LHCN-M2 (cell line): ENCODE measurements around the gene GRAMD1B. TPM values are rescaled to one million over a fixed set of nuclear protein-coding genes. Genes with fewer than 3 reads are reported as not detected.
"Not testable (repeated sequence)": the region's sequence is repeated elsewhere in the genome, so short reads cannot be mapped to it uniquely, and the experiment has no call there.

Experiments
- DNase-seq: peaks from one replicate; pipeline ENCODE4 v3.0.0-alpha.2; 2012; ENCODE audit warnings: low read depth
- total RNA-seq: library from RNA; depleted of rRNA; stranded (reverse); fragments of >200 nt; gene quantifications from 2 replicates; pipeline ENCODE4 v1.2.3, GENCODE V29; 2014

The GRAMD1B gene
- total RNA-seq, 1 experiment from 2014 or later = 4.2 TPM

DNA sequence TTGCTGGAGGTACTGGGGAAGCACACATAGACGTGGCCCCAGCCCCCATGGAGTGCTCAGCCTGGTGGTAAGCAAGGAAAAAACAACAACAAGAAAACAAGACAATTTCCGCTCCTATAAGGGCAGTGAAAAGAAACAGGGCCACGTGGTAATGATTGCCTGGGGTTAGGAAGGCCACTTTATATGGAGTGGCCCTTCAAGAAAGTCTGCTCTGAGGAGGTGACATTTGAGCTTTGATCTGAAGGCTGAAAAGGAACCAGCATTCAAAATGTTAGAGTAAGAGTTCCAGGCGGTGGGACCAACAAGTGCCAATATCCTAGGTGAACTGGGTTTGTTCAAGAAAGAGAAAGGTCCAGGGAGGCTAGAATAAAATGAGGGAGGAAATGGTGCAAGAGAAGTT, 136.8 kb downstream of the GRAMD1B start:
- no peak for DNase-seq

DNA sequence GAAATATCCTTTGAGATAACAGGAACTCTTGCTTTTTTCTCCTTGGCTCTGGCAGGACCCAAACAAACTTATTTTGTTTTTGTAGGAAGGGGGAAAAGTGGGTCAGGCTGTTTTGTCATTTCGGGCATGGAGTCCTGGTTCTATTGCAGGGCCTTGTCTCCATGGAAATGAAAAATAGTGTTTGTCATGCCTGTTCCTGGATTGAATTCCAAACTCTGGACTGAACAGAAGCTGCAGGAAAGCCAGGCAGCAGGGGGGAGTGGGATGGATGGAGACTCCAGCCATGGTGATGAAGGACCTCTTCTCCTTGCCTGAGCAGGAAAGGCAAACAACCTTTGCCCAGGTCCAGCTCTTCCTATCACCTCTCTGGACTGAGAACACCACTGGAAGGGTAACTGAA, 137.4 kb downstream of the GRAMD1B start:
- DNase-seq = no peak

DNA sequence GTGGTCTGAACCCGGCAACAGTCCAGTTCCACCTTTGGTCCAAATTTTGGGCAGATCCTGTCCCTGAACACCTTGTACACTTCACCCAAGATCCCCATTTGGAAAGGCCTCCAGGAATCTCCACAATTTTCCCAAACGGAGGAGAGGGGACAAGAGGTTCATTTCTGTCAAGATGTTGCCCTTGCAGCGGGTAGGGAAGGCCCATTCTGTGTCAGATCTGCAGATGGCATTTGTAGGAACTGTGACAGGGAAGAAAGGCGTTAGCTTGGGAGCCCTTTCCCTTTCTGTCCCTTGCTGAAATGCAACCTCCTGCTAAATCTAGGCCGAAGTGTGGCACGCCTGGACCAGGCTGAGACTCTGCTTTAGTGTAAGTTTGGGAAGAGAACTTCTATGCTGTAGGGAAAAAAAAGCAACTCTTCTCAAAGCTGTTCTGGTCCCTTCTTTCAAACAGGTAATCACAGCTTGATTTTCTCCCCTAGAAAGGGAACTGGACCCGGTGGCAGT, 138.3 kb downstream of the GRAMD1B start:
- no peak for DNase-seq

DNA sequence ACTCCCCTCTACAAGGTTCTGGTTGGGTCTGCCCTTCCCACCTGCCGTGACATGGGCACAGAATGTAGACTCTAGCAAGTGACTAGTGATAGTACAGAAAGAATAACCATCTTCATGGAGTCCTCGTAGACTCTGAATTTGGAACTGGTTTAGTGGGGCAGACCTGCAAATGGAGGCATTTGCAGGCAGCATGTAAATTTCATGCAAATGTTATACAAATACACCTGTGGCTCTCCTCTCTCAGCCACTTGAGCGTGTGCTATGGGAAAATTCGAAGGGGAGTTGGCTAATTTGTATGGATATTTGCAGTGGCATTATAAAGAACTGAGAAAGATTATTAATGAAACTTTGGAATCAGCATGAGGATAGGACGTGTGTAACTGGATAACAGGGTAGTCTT, 139.3 kb downstream of the GRAMD1B start:
- DNase-seq = no peak

DNA sequence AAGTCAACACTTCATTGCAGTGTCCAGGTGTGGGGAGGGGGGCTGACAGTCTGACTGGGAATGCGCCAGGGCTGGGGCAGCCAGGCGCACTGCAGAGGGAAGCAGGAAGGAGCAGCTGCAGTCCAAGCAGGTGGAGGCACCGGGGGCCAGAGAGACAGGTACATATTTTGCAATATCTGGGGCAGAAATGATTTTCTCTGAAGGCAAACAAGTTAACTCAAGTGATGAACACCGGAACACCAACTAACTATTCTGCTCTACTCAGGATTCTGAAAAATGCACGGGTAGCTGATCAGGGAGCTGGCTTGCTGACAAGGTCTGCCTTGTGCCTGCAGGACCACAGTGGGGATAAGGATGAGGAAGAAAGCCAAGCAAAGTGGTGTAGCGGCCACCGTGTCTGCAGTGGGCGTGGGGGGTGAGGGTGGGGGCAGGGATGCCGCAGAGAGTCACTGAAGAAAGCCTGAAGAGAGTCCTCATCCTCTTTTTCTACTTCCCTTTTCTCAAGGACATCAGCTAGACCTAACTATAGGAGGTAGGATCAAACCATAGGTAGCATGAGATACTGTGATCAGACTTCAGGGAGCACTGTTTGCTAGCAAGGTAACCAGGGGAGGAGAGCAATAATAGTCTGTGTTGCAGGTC, 141.0 kb downstream of the GRAMD1B start:
- no peak for DNase-seq

DNA sequence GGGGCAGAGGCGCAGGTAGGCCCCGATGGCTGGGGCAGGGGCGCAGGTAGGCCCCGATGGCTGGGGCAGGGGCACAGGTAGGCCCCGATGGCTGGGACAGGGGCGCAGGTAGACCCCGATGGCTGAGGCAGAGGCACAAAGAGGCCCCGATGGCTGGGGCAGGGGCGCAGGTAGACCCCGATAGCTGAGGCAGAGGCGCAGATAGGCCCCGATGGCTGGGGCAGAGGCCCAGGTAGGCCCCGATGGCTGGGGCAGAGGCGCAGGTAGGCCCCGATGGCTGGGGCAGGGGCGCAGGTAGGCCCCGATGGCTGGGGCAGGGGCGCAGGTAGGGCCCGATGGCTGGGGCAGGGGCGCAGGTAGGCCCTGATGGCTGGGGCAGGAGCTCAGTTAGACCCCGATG, 142.7 kb downstream of the GRAMD1B start:
- not testable (repeated sequence) for DNase-seq

DNA sequence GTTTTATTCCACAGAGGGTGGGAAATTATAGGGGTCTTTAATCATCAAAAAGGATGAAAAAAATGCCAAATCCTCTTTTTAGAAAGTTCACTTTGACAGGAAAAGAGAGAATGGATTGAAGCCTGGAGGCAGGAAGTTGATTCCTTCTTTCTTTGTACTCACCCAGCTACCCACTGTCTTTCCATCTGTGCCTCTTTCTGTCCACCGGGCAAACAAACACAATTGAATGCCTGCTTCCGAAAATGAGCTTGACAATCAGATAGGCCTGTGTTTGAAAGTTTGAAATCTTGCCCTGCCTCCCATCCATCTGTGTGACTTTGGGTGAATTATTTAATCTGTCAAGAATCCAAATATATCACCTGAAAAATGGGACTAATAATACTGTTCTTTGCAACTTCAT, 143.2 kb downstream of the GRAMD1B start:
- no peak for DNase-seq

DNA sequence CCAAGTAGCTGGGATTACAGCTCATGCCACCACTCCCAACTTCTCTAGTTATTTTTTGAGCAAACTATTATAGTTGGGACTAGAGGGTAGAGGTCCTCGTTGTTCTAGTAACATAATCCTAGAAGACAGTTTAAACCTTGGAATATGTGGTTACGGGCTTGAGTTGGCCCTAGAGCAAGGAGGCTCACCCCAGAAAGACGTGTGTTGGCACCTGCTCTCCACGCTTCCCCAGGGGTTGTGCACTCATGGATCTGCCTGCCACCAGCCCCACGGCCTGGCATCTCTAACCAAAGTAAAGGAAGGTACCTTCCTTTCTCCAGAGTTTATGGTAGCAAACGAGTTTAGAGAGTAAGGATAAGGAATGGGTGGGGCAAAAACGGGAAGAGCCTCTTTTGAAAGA, 145.4 kb downstream of the GRAMD1B start:
- DNase-seq = no peak

DNA sequence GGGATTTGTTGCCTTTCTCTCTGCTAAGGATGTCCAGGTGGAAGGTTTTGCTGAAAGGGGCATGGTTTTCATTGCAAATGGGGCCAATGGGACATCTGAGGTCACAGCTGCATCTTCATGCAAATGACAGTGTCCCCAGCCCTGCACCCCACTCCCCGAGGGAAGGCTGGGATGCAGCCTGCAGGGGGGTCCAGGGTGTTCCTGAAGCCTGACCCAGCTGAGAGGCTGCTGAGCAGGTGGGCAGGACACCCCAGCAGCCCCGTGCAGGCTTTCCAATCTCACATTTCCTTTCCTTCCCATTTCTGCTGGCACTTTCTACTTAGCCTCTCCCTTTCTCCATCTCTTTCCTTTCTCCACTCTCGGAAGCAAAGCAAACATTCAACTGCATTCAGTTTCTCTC, 146.0 kb downstream of the GRAMD1B start:
- DNase-seq = no peak

DNA sequence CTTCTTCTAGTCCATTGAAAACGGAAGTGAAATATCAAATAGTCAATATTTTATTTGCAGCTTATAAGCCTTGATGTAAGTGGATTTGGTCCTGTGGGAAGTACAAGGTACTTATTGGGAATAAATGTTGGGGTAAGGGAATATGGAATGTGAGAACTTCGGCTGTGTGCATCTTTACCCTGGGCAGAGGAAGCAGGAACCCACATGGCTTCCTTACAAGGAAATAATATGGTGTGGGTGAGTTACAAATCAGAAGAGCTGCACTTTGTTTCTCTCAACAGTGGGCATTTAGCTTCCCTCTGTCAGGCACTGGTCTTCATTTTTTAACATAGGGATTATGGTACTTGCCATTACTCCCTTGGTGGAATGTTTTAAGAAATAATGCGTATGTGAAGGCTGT, 146.4 kb downstream of the GRAMD1B start:
- no peak for DNase-seq

DNA sequence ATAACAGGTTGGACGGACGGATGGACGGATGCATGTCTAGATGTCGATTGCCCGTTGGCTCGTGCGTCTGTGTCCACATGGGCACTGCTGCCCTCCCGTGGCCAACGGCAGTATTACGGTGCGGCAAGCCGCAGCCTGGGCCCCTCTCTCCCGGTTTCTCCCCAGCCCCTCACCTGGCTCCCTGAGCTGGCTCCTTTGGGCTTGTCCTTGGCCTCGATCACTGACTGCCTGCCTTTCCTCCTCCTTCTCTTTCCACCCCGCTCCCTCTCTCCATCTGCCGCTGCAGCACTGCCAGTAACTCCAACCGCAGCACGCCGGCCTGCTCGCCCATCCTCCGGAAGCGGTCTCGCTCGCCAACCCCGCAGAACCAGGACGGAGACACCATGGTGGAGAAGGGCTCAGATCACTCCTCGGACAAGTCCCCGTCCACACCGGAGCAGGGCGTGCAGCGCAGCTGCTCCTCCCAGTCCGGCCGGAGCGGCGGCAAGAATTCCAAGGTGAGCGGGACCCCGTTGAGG, 147.1 kb downstream of the GRAMD1B start:
- no peak for DNase-seq

DNA sequence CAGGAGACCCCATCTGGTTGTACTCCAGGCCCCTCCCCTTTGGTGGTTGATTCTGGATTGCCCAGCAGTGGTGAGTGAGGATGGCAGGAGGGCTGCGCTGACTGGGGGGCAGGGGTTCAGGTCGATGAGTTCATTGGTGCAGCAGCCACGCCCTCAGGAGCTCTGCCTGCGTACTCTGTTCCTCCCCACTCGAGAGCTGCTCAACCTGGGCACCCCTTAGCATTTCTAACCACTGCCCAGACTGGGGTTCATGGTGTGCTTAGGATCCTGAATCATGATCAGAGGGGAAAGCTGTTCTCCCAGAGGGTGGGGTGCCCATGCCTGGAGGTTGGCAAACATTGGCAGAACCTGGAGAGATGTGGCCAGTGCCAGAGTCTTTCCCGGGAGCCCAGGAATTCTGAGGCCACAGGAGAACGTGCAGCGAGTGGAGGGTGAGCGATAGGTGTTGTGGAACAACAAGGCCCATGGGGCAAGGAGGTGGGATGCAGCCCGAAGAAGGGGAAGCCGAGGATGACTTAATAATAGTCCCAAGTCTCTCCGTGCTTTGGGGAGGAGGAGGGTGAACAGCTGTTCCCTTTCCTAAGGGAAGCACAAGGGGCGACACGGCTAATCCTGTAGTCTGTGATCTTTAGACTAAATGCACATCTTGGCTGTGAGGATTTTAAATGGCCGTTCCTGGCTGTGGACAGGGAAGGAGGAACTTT, 148.9 kb downstream of the GRAMD1B start:
- DNase-seq = no peak

DNA sequence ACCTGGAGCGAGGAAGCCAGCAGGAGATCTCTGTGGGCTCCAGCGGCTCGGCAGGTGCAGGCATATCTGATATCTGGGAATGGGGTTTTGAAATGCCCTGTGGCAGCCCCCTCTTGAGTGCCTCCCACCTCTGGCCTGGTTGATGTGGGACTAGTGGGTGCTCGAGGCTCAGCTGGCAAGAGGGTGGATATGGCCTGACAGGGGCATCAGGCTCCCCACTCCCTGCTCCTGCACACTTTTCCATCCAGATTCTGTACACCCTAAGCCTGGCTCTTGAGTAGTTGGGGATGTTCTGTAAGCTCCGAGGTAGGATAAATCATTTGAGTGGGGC, 149.4 kb downstream of the GRAMD1B start:
- DNase-seq = no peak

DNA sequence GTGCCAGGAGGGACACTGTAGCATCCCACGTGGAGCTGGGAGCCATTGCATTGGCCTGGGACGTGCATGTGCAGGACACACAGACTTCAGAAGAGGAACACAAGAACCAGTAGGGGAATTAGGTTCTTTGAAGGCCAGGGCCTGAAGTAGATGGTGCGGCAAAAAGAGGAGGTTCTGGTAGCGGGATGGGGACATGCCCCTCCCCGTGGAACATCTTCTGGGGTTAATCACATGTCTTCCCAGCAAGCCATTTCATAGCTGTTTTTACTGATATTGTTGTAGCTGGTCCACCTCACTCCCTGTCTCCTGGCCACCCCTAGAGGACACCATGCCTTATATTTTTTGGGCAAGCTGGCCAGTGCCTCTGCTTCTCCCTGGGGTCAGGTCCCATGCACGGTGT, 150.1 kb downstream of the GRAMD1B start:
- no peak for DNase-seq

DNA sequence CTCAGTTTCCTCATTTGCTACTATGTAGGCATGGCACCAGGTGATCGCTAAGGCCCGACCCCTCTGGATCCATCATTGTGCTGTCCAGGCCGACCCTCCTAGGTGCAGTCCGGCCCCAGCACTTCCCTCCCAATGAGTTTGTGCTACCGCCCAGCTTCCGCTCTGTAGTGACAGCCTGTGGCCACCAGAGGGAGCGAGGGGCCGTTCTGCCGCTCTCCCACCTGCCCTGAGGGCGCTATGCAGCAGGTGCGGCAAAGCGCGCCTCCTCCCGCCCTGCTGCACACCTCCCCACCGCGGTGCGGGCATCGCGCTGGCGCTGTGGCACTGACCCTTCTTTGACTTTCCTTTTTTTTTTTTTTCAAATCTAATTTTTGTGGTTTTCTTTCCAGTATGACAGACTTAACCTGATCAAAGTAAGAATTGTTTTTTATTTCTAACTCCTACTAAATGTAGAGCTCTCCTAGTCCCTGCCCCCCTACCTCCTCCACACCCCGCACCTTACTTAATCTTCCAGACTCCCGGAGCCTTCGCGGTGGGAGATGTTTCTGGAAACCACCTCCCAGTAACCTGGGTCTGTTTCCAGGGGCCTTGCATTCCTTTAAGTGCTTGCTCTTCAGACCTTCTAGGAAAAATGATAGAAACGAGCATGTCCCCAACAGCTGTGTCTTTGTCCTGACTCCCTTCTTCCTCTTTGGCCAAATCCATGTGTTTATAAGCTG, 150.6 kb downstream of the GRAMD1B start:
- DNase-seq = no peak

DNA sequence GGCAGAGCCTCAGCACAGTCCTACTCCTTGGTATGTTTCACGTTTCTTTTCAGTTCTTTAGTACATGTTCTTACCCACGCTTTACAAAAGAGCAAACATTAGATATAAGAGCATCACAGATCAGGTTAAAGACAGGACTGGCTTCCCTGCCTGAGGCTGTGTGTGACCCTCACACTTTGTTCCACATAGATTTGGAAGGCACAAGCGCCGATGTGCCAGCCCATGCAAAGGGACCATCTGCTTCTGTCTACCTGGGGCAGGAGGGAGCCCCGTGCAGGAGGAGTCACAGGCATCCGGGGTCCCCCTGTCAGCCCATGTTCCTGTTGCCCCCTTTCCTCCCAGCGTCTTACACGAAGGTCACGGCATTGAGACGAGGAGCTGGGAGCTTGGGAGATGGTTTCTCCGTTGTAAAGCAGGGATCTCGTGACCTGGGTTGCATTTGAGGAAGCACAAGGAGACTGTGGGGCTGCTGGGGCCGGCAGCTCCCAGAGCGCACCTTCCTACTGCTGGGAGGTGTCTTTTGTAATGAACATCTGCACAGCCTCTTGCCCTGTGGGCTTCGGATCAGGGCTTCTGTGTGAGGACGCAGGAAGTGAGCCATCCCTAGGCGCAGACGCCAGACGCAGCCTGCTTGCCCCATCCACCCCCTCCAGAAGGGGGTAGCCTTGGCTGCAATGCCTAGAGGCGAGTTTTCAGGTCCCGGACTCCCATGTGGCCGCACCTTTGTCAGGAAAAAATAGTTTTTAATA, 151.8 kb downstream of the GRAMD1B start:
- no peak for DNase-seq

DNA sequence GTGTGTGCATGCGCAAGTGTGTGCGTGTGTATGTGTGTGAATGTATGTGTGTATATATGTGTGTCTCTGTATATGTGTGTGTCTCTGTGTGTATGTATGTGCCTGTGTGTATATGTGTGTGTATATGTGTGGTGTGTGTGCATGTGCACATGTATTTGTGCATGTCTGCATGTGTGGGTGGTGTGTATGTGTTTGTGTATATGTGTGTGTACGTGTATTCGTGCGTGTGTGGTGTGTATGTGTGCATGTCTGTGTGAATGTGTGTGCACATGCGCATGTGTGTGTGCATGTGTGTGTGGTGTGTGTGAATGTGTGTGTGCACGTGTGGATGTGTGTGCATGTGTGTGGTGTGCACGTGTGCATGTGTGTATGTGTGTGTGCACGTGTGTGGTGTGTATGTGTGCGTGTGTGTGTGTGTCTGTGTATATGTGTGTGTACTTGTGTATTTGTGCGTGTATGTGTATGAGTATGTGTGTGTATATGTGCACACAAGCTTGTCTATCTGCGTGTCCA, 153.0 kb downstream of the GRAMD1B start:
- DNase-seq = no peak

DNA sequence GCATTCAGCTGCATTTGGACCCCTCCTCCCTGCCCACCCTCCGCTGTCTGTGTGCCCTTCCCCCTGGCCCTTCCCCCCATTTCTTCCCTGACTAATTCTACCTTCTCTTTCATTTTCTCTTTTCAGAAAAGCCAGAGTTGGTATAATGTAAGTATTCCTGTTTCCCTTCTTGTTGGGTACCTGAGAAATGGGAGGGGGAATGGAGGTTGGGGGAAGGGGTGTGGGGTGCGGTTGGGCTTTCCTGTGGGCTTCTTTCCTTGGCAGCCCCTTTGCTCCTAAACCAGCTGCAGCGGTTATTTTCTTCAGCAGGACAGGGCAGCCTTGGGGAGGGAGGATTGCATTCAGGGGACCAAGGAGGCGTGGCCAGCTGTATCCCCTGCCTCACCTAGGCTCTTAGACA, 154.1 kb downstream of the GRAMD1B start:
- no peak for DNase-seq

DNA sequence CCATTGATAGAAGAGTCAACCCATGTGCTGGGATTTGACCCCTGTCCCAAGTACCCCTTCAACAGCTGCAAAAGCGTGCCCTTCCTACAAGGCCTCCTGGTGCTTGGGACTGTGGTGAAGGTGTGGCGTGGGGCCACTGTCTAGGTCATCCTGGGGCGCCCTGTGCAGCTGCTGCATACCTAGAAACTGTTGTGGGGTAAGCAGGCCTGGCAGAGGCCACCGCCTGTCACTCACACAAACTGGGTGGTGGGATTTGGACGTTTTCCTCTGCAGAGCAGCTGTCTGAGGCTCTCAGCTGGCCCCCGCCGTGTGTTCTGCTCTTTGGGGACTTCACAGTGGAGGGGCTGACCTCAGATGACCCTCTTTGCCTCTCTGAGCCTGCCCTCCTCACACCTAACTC, 154.7 kb downstream of the GRAMD1B start:
- DNase-seq = no peak

DNA sequence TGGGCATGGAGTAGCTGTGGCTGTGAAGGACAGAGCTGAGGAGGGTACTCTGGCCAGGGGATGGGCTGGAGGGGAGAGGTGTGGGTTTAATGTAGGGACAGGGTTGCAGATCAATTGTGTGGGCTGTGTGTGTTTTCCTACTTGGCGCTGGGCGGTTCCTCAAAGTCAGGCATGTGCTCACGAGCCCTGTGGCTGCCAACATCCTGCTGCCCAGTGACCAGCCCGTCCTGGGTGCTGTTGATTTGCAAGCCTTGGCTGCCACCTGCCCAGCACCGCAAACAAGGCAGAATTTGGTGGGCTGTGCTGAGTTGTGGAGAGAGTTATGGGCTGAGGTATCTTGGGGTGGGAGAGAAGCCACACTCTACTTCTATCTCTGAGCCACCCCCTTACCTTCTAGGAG, 155.1 kb downstream of the GRAMD1B start:
- DNase-seq = no peak

DNA sequence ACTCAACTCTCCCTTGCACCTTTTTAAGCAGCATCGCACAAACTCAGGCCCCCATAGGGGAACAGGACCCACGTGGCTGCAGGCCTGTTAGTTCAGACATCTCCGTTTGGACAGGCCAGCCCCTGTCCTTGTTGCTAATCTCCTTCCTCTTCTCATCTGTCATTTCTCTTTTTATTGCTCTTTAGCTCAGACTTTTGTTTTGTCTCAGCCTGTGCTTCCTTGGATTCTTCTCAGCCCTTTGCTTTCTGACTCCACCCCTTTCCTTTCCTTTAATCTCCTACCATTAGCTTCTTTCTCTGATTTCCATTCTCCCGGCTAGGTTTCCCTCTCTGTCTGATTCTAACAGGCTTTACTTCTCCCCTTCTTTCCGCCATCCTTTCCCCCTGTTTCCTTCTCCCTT, 155.6 kb downstream of the GRAMD1B start:
- DNase-seq = no peak

DNA sequence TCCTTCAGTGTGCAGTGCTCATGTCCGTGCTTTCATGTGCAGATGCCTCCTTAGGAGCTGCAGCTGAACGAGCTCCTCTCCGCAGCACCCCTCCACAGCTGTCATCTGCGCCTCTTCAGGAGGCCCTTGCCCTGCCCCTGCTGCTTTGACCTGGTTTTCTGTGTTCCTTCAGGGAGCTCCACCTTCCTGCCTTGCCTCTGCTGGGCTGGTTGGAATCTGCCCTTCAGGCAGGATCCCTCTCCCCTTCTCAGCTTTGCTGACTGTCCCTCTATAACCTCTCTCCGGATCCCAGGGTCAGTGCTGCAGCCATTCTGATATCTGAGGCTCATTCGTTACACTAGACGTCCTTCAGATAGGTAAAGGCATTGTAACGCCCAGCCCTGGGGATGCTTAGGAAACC, 156.5 kb downstream of the GRAMD1B start:
- no peak for DNase-seq
